D721Med (cell line): ENCODE data around the gene AHNAK2.

Experiments used
- DNase-seq: peaks from one replicate; pipeline ENCODE4 v3.0.0; 2011; ENCODE audit warnings: low spot score; ENCODE audit not compliant: insufficient read length
- FAIRE-seq: peaks from 2 replicates; lab custom pipeline; 2011; peaks lifted over from hg19 to GRCh38; lab: Jason Lieb, UNC
- CTCF ChIP-seq: IDR thresholded peaks from 2 replicates; pipeline ENCODE4 v1.5.1; 2012; ENCODE audit warnings: mild to moderate bottlenecking, control low read depth; ENCODE audit not compliant: insufficient read depth; ENCODE audit errors: missing control alignments

The AHNAK2 gene

DNA sequence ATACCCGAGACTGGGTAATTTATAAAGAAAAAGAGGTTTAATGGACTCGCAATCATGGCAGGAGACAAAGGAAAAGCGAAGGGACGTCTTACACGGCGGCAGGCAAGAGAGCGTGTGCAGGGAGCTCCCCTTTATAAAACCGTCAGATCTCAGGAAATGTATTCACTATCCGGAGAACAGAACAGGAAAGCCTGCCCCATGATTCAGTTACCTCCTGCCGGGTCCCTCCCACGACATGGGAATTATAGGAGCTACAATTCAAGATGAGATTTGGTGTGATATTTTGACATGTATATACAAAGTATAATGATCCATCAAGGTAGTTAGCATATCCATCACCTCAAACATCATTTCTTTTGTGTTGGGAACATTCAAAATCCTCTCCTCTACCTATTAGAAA is 45.0 kb upstream of the AHNAK2 start:
- no peak for FAIRE-seq
- no peak for DNase-seq
- TF ChIP-seq CTCF: no peak

- no peak for DNase-seq
- TF ChIP-seq CTCF: no peak
- no peak for FAIRE-seq
These were observed 44.1 kb upstream of the AHNAK2 start for GRCh38 chr14:105022276-105022670.

DNA sequence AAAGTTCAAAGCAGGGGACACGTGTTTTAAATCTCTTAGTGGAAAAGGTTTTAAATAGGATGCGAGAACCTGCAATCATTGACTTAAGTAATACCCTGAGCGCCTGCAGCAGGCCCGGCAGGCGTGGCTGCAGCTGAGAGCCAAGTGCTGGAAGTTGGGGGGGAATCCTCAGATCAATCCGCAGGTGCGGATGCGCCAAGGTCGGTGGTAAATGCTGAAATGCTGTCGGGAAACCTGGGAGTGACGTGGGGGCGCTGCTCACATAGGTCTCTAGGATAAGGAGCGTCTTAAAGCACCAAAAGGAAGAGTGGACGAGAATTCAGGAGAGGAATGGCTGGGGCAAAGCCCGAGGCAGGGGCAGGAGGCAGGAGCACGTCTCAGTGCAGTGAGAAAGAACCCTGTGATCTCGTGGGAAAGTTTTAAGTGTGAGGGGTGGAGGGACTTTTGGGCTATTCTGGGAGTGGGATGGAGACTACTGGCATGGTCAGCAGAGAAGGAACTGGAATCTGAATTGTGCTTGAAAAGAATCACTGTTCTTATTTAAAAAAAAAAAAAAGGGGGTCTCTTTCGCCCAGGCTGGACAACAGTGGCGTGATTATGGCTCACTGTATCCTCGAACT is 43.6 kb upstream of the AHNAK2 start:
- no peak for FAIRE-seq
- TF ChIP-seq CTCF: peak; percentile 23
- no peak for DNase-seq

DNA sequence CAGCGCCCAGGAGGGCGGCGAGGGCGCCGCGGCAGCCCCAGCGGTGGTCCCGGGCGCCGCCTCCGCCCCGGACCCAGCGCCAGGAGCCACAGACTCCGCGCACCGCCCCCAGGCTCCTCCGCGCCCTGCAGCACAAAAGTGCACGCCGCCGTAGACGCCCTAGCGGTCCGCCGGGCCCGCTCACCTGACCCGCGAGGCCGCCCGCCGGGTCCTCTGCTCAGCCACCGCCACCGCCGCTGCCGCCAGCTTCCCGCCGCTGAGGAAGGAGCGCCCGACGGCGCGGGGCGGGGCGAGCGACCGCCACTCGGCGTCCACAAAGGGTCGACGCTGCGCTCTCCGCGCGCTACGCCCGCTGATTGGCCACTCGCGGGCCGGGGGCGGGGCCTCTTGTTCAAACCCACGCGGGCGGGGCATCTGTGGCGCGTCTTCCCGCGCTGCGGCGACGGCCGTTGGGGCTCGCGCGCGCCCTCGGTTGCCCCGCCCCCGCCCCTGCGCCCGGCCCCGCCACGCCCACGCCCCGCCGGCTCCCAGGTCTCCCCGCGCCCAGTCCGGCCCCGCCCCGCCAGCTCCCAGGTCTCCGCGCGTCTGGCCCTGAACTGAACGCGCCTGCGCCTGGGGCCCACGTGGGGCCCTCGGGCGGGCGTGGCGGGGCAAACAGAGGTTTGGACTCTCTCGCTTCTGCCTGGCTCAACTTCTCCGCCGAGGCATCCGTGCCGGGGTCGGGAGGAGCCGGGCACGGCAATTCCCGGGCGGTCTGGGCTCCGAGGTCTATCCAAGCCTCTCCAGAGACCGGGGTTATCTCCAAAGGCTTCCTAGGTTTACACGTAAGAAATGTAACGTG is 42.9 kb upstream of the AHNAK2 start, which contains the start of gene CDCA4:
Gene CDCA4, minus strand, starts transcription at position 269 of the 841 bp plus-strand sequence. CDS start 9,154 bp downstream, outside the sequence.
- FAIRE-seq: no peak
- DNase-seq: peak; percentile 98
- no peak for TF ChIP-seq CTCF

DNA sequence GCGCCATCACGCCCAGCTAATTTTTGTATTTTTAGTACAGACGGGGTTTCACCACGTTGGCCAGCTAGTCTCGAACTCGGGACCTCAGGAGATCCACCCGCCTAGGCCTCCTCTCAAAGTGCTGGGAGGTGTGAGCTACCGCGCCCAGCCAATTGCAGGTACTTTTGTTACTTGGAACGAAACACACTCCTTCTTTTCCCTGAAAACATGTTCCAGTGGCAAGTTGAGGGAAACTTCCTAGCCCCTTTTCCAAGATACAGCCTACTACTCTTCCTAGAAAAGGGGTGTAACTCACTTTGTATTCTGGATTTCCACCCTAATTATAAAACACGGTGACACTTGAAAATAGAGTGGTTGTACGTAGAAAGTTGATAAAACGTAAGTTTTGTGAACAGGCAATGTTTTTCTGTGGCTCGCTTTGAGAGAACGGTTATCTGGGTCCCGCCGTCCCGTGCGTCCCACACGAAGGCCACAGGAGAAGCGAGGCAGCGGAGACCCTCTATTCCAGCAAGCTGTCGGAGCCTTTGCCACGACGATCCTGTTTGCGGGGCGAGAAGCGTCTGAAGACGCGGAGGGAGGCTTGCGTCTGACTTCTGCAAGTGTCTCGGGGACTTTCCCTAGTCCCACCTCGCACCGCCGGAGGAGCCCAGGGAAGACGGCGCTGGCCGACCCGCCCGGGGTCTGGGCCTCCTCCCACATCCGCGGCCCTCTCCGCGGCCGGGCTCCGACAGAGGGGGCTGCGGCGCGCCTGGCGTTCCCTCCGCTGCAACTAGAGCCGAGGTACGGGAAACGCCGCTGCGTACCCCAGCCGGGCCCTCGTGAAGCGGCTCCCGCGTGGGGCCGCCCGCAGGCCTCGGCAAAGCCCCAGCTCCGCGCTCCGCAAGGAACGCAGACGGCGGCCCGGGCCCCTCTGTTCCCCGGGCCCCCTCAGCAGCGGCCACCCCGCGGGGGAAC is 42.0 kb upstream of the AHNAK2 start:
- TF ChIP-seq CTCF: no peak
- no peak for DNase-seq

GRCh38 chr14:105018414-105018813 is 40.2 kb upstream of the AHNAK2 start:
- no peak for FAIRE-seq
- no peak for DNase-seq
- no peak for TF ChIP-seq CTCF

More for the DNA sequence above, 42.0 kb upstream of the AHNAK2 start:
- no peak for FAIRE-seq
